HepG2 (cell line): ENCODE data around the gene TSSK3. TPM values are rescaled to one million over a fixed set of nuclear protein-coding genes. Genes with fewer than 3 reads are reported as not detected.
A peak's percentile ranks its signal among the peaks of the same experiment; 100 is the strongest.

Experiments
- ERF ChIP-seq: IDR thresholded peaks from 2 replicates; pipeline ENCODE4 v1.6.1; 2018; ENCODE audit warnings: missing biosample characterization, missing genetic modification reagents
- GATA4 ChIP-seq: sonication (generic); IDR thresholded peaks from 2 replicates; pipeline ENCODE4 v1.6.1; 2016; ENCODE audit warnings: antibody characterized with exemption, low read depth, borderline replicate concordance
- HNRNPK ChIP-seq: fragments of 200-400 bp; formaldehyde crosslinking; IDR thresholded peaks from 2 replicates; pipeline ENCODE4 v1.6.1; 2018; ENCODE audit warnings: low read length, low read depth, moderate library complexity, mild to moderate bottlenecking; ENCODE audit not compliant: poor library complexity, severe bottlenecking
- SKI ChIP-seq: fragments of 450-650 bp; IDR thresholded peaks from one replicate; pipeline ENCODE4 v1.6.1; 2018; ENCODE audit warnings: mild to moderate bottlenecking; ENCODE audit not compliant: partially characterized antibody
- THAP11 ChIP-seq: IDR thresholded peaks from 2 replicates; pipeline ENCODE4 v1.6.1; 2016; ENCODE audit warnings: missing biosample characterization, missing genetic modification reagents
- TMF1 ChIP-seq: sonication (generic); formaldehyde crosslinking; IDR thresholded peaks from 2 replicates; pipeline ENCODE4 v1.8.1; 2022; ENCODE audit warnings: low read depth, missing genetic modification reagents
- U2AF2 ChIP-seq: fragments of 200-400 bp; formaldehyde crosslinking; IDR thresholded peaks from 2 replicates; pipeline ENCODE4 v1.6.1; 2017; ENCODE audit warnings: low read depth, mild to moderate bottlenecking, low read length
- ZKSCAN5 ChIP-seq: sonication (generic); formaldehyde crosslinking; IDR thresholded peaks from 2 replicates; pipeline ENCODE4 v1.5.1; 2020; ENCODE audit warnings: mild to moderate bottlenecking, missing genetic modification reagents
- ZNF331 ChIP-seq: sonication (generic); formaldehyde crosslinking; IDR thresholded peaks from 2 replicates; pipeline ENCODE4 v1.4.0; 2020; ENCODE audit warnings: missing genetic modification reagents
- ZNF501 ChIP-seq: sonication (generic); formaldehyde crosslinking; IDR thresholded peaks from 2 replicates; pipeline ENCODE4 v1.5.1; 2020; ENCODE audit warnings: mild to moderate bottlenecking, moderate library complexity, missing genetic modification reagents
- ZNF781 ChIP-seq: sonication (generic); formaldehyde crosslinking; IDR thresholded peaks from 2 replicates; pipeline ENCODE4 v1.5.1; 2020; ENCODE audit warnings: borderline replicate concordance, mild to moderate bottlenecking, missing genetic modification reagents; ENCODE audit errors: not compliant biosample characterization
- polyA plus RNA-seq, 8 experiments: library from polyadenylated mRNA; depleted of rRNA in 3 of 8; stranded (reverse) in 7 of 8; unstranded in 1 of 8; fragments of >200 nt; fragmentation: Illumina TruSeq in 4 of 8; extraction: Trizol in 4 of 8; gene quantifications; 2 replicates each; pipeline versions ENCODE4 v1.2.1 to v1.2.3, GENCODE V29; 2011 to 2016; ENCODE audit warnings: low read depth in 4 of 8, missing spikeins in 1 of 8, mixed read lengths in 1 of 8; ENCODE audit not compliant: insufficient read depth in 1 of 8
- total RNA-seq, 5 experiments: library from RNA; depleted of rRNA; stranded (reverse); fragments of >200 nt; fragmentation: Illumina TruSeq; extraction: Trizol; gene quantifications; 2 replicates each; pipeline ENCODE4 v1.2.3, GENCODE V29; 2016; ENCODE audit warnings: low read depth in 1 of 5
- TF ChIP-seq, protein P1 (sequence below): IDR thresholded peaks from 2 replicates; pipeline ENCODE4 v1.6.1; 2016; ENCODE audit warnings: missing biosample characterization, missing genetic modification reagents, low read depth
- TF ChIP-seq, protein P2 (sequence below): IDR thresholded peaks from 2 replicates; pipeline ENCODE4 v1.6.1; 2016; ENCODE audit warnings: missing compliant biosample characterization, missing genetic modification reagents, borderline replicate concordance
- TF ChIP-seq, protein P3 (sequence below): sonication (generic); formaldehyde crosslinking; IDR thresholded peaks from one replicate; pipeline ENCODE4 v1.5.1; 2020; ENCODE audit warnings: mild to moderate bottlenecking, missing genetic modification reagents; ENCODE audit errors: not compliant biosample characterization

TSSK3 gene
- total and polyA plus RNA-seq, 2 of the 13 experiments (the other 11 are each of a cell fraction or from before 2014, with no cell fraction given): 1.0 to 1.1 TPM

DNA sequence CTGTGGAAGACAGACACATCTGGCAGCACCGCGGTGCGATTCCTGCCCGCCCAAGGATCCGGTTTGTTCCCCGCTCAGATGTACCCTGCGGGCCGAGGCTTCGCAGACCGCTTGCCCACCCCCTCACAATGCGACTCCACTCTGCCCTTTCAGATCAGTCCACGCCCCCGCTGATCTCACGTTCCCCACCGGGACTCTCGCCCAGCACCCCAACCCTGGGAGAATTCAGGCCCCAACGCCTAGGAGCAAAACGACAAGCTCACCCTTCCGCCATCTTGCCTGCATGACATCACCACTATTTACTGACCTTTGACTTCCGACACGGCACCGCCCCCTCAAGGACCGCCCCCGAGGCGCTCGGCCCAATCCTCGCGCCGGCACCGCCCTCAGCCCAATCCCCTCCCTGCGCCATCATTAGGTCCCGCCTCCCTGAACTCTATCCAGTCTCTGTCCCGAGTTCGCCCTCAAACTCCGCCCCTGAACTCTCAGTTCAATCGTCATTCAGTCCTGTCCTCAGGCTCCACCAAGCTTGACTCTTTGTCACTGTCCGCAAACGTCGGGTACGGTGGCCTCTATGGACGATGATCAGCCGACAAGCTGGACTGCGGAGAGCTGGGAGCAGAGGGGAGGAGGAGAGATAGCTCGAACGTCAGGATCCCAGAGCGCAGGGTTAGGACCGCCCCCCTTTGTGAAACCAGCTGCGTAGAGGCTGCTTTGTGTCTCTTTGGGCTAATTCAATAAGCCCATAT lies 32.0 kb downstream of the TSSK3 start, which contains the start of gene BSDC1 (continued):
- peak; percentile 49 for TF ChIP-seq ZNF331
- TF ChIP-seq, protein P1, sequence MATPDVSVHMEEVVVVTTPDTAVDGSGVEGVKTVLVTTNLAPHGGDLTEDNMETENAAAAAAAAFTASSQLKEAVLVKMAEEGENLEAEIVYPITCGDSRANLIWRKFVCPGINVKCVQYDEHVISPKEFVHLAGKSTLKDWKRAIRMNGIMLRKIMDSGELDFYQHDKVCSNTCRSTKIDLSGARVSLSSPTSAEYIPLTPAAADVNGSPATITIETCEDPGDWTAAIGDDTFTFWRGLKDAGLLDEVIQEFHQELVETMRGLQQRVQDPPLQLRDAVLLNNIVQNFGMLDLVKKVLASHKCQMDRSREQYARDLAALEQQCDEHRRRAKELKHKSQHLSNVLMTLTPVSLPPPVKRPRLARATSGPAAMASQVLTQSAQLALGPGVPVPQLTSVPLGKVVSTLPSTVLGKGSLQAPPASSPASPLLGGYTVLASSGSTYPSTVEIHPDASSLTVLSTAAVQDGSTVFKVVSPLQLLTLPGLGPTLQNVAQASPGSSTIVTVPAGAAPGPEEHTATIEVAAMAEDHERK (CRISPR knock-in tag): no peak
- TF ChIP-seq, protein P2, sequence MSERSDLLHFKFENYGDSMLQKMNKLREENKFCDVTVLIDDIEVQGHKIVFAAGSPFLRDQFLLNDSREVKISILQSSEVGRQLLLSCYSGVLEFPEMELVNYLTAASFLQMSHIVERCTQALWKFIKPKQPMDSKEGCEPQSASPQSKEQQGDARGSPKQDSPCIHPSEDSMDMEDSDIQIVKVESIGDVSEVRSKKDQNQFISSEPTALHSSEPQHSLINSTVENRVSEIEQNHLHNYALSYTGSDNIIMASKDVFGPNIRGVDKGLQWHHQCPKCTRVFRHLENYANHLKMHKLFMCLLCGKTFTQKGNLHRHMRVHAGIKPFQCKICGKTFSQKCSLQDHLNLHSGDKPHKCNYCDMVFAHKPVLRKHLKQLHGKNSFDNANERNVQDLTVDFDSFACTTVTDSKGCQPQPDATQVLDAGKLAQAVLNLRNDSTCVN (CRISPR knock-in tag): no peak
- no peak for TF ChIP-seq SKI
- TF ChIP-seq ZKSCAN5 (CRISPR knock-in tag): no peak
- TF ChIP-seq TMF1: no peak
- TF ChIP-seq ZNF501 (CRISPR knock-in tag): peak; percentile 71; the same call in 1 of the 2 replicates
- peak; percentile 25 for TF ChIP-seq ZNF781 (CRISPR knock-in tag)
- TF ChIP-seq GATA4: peak; percentile 81; the same call in 1 of the 2 replicates
- peak; percentile 81 for TF ChIP-seq THAP11
- TF ChIP-seq, protein P3, sequence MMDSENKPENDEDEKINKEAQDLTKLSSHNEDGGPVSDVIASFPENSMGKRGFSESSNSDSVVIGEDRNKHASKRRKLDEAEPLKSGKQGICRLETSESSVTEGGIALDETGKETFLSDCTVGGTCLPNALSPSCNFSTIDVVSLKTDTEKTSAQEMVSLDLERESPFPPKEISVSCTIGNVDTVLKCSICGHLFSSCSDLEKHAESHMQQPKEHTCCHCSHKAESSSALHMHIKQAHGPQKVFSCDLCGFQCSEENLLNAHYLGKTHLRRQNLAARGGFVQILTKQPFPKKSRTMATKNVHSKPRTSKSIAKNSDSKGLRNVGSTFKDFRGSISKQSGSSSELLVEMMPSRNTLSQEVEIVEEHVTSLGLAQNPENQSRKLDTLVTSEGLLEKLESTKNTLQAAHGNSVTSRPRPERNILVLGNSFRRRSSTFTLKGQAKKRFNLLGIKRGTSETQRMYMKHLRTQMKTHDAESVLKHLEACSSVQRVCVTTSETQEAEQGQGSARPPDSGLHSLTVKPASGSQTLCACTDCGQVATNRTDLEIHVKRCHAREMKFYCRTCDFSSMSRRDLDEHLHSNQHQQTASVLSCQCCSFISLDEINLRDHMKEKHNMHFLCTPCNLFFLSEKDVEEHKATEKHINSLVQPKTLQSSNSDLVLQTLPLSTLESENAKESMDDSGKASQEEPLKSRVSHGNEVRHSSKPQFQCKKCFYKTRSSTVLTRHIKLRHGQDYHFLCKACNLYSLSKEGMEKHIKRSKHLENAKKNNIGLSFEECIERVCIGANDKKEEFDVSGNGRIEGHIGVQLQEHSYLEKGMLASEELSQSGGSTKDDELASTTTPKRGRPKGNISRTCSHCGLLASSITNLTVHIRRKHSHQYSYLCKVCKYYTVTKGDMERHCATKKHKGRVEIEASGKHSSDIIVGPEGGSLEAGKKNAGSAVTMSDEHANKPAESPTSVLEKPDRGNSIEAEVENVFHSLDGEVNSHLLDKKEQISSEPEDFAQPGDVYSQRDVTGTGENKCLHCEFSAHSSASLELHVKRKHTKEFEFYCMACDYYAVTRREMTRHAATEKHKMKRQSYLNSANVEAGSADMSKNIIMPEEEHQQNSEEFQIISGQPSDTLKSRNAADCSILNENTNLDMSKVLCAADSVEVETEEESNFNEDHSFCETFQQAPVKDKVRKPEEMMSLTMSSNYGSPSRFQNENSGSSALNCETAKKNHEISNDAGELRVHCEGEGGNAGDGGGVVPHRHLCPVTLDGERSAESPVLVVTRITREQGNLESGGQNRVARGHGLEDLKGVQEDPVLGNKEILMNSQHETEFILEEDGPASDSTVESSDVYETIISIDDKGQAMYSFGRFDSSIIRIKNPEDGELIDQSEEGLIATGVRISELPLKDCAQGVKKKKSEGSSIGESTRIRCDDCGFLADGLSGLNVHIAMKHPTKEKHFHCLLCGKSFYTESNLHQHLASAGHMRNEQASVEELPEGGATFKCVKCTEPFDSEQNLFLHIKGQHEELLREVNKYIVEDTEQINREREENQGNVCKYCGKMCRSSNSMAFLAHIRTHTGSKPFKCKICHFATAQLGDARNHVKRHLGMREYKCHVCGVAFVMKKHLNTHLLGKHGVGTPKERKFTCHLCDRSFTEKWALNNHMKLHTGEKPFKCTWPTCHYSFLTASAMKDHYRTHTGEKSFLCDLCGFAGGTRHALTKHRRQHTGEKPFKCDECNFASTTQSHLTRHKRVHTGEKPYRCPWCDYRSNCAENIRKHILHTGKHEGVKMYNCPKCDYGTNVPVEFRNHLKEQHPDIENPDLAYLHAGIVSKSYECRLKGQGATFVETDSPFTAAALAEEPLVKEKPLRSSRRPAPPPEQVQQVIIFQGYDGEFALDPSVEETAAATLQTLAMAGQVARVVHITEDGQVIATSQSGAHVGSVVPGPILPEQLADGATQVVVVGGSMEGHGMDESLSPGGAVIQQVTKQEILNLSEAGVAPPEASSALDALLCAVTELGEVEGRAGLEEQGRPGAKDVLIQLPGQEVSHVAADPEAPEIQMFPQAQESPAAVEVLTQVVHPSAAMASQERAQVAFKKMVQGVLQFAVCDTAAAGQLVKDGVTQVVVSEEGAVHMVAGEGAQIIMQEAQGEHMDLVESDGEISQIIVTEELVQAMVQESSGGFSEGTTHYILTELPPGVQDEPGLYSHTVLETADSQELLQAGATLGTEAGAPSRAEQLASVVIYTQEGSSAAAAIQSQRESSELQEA (CRISPR knock-in tag): no peak
- no peak for TF ChIP-seq HNRNPK
- TF ChIP-seq U2AF2: no peak
- peak; percentile 74 for TF ChIP-seq ERF
